ENCODE measurements around the gene EIF4EBP3. TPM values are rescaled to one million over a fixed set of nuclear protein-coding genes. Genes with fewer than 3 reads are reported as not detected.
A peak's percentile ranks its signal among the peaks of the same experiment; 100 is the strongest.

The EIF4EBP3 gene
- total RNA-seq, result 10 to 100 TPM; 27.2 to 32.9 TPM
- long read RNA-seq, transcript EIF4EBP3-201 (3 exons, 691 nt), result major isoform, 25 of 26 reads
- long read RNA-seq, partial matches to known transcripts, result 0 of 26 reads
- long read RNA-seq, other reads (novel, unspliced or antisense), result 1 of 26 reads

DNA sequence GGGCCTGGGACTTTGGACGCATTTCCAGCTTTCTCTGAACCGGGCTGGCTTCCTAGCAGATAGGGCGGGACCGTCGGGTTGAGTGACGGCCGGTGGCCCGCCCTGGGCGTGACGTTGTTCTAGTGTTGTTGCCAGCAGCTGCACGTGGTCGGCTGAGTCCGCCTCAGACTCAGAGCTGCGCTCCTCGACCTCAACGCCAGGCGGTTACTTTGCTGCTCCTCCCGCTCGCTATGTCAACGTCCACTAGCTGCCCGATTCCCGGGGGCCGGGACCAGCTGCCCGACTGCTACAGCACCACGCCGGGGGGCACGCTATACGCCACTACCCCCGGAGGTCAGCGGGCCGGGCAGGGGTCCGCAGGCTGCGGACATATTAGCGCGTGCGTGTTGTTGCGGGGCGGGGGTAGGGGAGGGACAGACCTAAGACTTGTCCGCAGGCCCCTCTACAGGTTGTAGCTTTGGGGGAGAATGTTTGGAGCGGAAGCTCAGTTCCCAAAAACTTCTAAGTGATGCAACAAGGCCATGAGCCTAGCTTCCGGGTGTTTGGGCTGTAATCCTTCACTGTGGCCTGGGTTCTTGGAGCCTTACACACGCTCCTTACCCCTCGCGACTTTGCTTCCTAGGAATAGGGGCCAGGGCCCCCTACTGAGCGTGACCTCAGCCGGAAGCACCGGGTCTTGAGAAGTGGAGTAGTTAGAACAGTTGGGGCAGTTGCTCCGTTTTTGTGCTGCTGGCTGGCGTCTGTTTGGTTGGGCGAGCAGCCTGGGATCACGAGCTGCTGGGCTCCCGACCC, at the start of gene EIF4EBP3:
Gene EIF4EBP3, plus strand, starts transcription at position 155 of the 792 bp plus-strand sequence. Its CDS starts 76 bp downstream, at position 231.
- intact Hi-C loops (cut with DNase I, micrococcal nuclease), result loop anchor here in 1 of 2 donors (5.0 kb wide), 1 partner anchor 95 kb away; no protein-coding TSS in a partner anchor
- DNase-seq, result peak; percentile 98

DNA sequence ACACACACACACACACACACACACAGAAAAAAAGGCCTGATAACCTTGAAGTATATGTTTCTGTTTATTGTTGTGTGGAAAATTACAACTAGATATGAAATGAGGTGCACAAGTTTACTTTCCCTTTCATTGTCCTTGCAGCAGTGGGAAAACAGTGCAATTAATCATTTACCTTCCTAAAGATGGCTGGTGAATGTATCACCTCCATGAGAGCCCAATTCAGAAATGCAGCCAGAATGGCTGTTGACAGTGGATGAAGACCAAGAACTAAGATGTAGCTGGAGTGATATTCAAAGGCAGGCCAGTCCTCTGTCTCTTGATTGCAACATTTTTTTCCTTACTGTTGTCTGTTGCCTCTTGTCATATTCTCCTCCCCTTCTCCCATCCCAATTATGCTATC, 49.6 kb upstream of the EIF4EBP3 start:
- intact Hi-C loops (cut with DNase I, micrococcal nuclease), result no loop called here
- ATAC-seq (peak; percentile 29), DNase-seq (no peak)

More for the DNA sequence above, at the start of gene EIF4EBP3:
- peak; percentile 84 for ATAC-seq

DNA sequence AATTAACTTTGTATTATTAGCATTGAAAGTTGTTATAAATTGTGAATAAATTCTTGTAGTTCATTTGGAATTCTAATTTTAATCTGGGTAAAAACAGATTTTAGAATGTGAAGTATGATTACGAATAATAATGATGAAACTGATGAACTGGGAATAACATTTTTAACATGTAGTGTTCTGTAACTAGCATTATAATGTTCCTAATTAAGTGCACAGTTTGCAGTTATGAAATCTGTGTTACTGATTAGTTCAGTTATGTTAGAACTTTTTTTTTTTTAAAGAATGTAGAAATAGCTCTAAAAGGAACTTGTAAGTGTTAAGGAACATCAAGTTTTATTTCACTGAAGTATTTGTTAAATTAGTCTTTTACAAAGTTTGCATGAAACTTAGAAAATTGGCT, 48.9 kb upstream of the EIF4EBP3 start:
- no peak for ATAC-seq

DNA sequence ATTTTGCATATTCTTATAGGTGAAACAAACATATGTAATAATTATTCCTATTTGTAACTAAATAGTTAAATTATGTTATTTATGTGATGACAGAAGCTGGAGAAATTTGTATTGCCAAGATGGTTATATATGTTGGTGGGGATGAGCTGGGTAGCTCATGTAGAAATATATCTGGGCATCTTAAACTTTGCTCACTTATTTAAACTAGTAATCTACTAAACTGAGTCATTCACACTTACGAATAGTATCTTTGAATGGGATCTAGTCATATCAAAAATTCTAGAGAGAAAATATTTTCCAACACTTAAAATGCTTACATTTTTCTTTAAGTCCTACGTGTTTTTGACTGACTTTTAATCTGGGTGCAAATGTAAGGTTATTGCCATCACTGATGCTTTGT, 44.6 kb upstream of the EIF4EBP3 start:
- no peak for ATAC-seq
- no peak for DNase-seq
- intact Hi-C loops (cut with DNase I, micrococcal nuclease), result no loop called here

More for the DNA sequence above, 48.9 kb upstream of the EIF4EBP3 start:
- DNase-seq, result no peak
- intact Hi-C loops (cut with DNase I, micrococcal nuclease), result no loop called here

DNA sequence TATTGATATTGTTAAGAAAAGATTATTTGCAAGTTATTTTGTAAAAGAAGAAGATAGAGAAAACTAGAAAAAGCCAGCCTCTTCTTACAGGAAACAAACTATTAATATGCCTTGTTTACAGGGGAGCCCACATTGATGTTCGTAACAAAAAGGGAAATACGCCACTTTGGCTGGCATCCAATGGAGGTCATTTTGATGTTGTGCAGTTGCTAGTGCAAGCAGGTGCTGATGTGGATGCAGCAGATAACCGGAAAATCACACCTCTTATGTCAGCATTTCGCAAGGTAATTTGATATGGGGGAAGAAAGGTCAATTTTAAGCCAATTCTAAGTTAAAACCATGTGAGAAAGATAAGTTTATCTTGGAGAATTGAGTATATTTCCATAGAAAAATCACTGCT, 37.6 kb upstream of the EIF4EBP3 start:
- intact Hi-C loops (cut with DNase I, micrococcal nuclease), result no loop called here
- ATAC-seq, result no peak
- no peak for DNase-seq

DNA sequence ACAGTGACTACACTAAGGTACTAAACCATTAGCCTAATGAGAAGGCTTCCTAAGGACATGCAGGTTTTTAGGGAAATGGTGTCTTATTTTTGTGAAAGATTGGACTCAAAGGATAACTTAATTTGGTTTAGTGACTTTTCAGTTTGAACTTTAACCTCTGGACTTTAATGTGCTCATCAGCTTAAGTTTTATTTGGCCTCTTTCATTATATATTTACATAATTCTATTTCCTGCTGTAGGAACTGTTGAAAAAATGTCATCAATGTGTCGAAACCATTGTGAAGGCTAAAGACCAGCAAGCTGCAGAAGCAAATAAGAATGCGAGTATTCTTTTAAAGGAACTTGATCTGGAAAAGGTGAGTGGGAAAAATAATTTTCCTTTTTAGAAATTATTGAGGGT, 34.3 kb upstream of the EIF4EBP3 start:
- intact Hi-C loops (cut with DNase I, micrococcal nuclease), result no loop called here
- DNase-seq, result no peak
- peak; percentile 64 for ATAC-seq

DNA sequence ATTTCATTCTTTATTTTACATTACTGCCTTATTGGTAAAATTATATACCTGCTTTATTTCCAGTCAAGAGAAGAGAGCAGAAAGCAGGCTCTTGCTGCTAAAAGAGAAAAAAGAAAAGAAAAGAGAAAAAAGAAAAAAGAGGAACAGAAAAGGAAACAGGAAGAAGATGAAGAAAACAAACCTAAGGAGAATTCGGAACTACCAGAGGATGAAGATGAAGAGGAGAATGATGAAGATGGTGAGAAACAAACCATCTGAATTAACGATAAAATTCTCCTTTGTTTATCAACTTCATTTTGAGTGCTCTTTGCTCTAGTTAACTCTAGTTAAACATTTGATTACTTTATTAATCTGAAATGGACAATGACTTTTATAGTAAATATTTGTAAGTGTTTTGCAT, 23.5 kb upstream of the EIF4EBP3 start:
- DNase-seq, result no peak
- intact Hi-C loops (cut with DNase I, micrococcal nuclease), result no loop called here
- no peak for ATAC-seq

DNA sequence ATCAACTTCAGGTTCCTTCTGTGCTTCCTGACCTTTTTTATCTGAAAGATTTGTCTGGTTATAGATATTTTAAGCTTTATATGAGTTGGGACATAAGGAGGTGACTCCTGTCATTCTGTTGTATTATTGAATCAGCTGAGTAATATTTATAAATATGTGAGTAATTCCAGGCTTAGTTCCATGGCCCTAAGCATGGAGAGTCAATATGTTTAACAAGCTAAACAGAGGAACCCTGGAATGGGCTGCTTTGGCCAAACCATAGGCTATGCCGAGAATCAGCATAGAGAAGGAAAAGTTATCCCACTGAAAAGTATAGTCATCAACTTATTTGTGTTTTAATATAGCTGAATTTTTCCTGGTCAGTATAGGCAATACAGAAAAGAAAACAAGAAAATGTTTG, 7.2 kb upstream of the EIF4EBP3 start:
- DNase-seq, result no peak
- intact Hi-C loops (cut with DNase I, micrococcal nuclease), result no loop called here
- ATAC-seq, result no peak

DNA sequence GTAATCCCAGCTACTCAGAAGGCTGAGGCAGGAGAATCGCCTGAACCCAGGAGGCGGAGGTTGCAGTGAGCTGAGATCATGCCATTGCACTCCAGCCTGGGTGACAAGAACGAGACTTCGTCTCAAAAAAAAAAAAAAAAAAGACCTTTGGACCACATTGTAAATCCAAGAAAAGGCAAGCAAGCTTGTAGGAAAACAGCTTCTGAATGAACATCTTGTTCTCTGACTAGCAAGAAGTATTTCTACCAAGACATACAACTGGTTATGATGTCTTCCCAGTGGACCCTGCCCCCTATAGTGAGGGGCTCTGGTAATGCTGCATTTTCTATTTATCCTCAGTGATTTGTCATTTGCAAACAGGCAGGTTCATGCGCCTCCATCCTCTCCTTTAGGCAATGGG, 4.5 kb upstream of the EIF4EBP3 start:
- intact Hi-C loops (cut with DNase I, micrococcal nuclease), result no loop called here
- no peak for DNase-seq
- ATAC-seq, result peak; percentile 8

DNA sequence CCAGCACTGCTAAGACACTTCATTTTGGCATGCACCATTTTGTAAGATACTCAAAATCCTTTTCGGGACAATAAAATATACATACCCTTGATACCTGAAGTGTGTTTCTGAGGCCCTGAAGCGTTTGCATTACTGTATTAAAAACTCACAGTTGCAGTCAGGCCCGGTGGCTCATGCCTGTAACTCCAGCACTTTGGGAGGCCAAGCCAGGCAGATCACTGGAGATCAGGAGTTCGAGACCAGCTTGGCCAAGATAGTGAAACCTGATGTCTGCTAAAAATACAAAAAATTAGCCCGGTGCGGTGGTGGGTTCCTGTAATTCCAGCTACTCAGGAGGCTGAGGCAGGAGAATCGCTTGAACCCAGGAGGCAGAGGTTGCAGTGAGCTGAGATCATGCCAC, 2.5 kb upstream of the EIF4EBP3 start:
- intact Hi-C loops (cut with DNase I, micrococcal nuclease), result loop anchor here in 1 of 2 donors (5.0 kb wide), 1 partner anchor 97 kb away; no protein-coding TSS in a partner anchor
- DNase-seq (no peak), ATAC-seq (no peak)

DNA sequence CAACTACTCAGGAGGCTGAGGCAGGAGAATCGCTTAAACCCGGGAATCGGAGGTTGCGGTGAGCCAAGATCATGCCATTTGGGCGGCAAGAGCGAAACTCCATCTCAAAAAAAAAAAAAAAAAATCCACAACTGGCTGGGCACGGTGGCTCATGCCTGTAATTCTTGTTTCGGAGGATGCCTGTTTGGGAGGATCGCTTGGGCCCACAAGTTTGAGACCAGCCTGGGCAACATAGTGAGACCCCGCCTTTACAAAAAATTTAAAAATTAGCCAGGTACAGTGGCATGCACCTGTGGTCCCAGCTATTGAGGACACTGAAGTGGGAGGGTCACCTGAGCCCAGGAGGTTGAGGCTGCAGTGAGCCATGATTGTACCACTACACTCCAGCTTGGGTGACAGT, 1.9 kb upstream of the EIF4EBP3 start:
- ATAC-seq (no peak), DNase-seq (no peak)
- intact Hi-C loops (cut with DNase I, micrococcal nuclease), result loop anchor here in 1 of 2 donors (5.0 kb wide), 1 partner anchor 97 kb away; no protein-coding TSS in a partner anchor

DNA sequence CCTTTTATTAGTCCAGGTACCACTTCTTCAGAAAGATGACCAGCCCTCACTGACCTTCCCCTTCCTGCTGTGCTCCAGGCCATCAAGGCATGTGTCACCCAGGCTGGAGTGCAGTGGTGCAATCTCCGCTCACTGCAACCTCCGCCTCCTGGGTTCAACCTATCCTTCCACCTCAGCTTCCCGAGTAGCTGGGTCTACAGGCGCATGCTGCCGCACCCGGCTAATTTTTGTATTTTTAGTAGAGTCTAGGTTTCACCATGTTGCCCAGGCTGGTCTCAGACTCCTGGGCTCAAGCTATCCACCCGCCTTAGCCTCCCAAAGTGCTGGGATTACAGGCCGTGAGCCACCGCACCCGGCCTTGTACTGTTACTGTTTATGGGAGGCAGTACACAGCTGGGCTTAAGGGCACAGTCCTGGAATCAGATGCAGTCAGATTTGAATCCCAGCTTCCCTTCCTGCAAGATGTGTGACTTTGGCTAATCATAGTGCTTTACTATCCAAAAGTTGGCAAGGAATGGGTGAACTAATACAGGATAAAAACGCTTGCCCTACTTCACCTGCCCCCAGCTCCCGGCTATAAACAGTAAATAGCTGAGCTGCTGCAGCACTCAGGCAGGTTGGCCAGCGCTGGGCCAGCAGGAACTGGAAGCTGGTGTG, 483 bp upstream of the EIF4EBP3 start:
- DNase-seq, result peak; percentile 42 to 70
- intact Hi-C loops (cut with DNase I, micrococcal nuclease), result loop anchor here in 1 of 2 donors (5.0 kb wide), 1 partner anchor 95 kb away; no protein-coding TSS in a partner anchor
- ATAC-seq, result peak; percentile 27

DNA sequence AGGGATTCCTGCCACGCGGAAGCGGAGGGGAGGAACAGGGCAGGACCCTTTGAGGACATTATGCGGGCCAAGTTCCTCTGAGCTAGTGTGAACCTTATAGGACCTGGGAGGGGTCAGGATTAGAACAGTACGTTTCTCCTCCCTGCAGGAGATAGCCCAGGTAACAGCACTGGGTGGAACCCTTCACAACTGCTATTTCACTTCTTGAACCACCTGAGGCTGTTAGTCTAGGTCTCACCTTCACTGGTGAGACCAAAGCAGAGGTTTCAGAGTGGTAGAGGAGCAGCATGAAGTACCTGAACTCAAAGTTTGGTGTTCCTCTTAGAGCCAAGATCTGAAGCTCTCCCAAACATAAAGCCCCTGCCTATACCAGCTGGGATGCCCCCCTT, 832 bp downstream of the EIF4EBP3 start:
- intact Hi-C loops (cut with DNase I, micrococcal nuclease), result loop anchor here in 1 of 2 donors (5.0 kb wide), 1 partner anchor 94 kb away; no protein-coding TSS in a partner anchor
- DNase-seq (peak in 1 of 2 donors; percentile 91), ATAC-seq (peak; percentile 71)

DNA sequence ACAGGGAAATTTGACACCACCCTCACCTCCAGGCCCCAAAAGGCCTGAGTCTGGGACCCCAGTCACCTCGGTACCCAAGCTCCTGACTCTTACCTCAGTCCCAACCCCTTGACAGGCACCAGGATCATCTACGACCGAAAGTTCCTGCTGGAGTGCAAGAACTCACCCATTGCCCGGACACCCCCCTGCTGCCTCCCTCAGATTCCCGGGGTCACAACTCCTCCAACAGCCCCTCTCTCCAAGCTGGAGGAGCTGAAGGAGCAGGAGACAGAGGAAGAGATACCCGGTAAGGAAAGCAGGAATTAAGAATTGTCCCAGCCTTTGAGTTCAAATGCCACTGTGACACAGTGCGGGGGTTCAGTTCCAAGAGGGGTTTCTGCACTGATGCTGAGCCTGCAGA, 1.3 kb downstream of the EIF4EBP3 start:
- intact Hi-C loops (cut with DNase I, micrococcal nuclease), result loop anchor here in 1 of 2 donors (5.0 kb wide), 1 partner anchor 94 kb away; no protein-coding TSS in a partner anchor
- ATAC-seq (no peak), DNase-seq (no peak)

DNA sequence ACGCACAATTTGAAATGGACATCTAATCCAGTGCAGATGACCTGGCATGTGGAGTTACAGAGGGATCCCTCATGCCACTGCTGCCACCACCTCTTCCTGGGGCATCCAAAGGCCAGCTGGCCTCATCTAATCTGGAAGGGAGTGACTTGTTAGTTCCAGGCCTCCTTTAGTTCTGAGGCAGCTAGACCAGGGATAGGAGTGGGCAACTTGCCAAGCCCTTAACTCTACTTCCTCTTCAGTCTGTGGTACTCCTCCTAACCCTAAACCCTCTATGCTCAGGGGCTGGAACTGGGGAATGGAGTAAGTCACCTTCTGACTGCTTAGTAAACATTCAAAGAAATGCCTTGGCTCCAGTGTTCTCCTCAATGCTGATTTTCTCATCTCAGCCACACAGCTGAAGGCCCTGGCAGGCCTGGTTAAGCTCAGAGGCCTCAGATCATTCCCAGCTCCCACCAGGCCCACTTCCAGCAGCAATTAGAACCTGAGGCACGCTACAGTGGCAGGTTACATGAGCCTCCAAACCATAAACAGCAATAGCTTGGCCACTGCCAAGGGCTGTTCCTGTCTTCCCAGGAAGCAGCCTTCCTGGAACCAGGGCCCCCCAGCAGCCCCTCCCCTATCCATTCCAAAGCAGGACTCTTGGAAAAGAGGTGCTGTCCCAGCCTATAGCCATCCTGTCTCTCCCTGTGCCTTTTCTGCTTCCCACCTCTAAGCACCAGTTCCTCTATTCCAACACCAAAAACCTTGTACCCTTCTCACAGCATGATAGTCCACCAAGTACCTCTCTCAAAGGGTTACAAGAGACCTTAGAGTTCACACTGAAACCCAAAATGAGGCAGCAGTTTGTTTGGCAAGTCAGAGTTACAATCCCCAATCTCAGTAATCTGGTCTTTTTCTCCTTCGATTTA, 2.0 kb downstream of the EIF4EBP3 start:
- ATAC-seq, result peak; percentile 14
- DNase-seq, result peak; percentile 69 to 85
- intact Hi-C loops (cut with DNase I, micrococcal nuclease), result loop anchor here in 1 of 2 donors (5.0 kb wide), 1 partner anchor 93 kb away; no protein-coding TSS in a partner anchor

DNA sequence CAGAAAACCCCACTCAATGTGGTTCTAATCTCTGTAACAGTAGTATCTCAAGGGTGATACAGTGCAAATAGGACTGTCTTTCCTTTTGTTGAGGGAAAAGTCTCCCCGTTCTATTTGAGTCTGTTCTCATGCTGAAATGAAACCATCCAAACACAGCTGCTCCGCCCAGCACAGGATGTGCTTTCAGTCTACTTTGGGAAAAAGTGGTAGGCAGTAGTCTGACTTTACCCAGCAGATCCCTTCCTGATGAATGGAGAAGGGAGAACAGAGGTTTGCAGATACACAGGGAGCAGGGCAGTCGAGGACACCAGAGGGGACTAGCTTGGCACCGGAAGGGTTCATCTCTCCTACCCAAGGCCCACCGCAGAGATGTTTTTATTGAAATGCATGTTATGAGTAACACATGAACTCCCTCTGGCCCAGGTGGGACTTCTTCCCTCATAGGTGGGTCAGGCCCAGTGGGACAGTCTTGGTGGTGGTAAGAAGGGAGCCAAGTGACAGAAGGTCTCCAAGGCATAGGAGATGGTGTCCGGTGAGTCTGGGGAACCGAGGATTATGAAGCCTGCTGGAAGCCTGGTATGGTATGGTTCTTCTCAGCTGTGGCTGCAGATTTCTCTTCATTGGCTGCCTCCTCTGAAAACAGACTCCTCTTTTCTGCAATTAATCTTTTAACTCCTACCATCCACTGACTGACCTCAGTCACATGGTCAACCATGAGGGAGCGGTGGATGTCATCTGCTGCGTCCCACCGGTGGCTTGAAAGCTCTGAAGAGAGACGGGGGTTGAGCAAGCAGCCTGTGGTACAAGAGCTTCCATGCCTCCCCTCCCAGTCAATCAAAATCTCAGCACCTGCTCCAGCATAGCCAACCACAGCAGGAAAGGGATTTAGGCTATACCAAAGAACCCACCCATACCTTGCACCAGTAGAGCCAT, 3.0 kb downstream of the EIF4EBP3 start:
- intact Hi-C loops (cut with DNase I, micrococcal nuclease), result no loop called here
- DNase-seq, result no peak
- ATAC-seq, result no peak

DNA sequence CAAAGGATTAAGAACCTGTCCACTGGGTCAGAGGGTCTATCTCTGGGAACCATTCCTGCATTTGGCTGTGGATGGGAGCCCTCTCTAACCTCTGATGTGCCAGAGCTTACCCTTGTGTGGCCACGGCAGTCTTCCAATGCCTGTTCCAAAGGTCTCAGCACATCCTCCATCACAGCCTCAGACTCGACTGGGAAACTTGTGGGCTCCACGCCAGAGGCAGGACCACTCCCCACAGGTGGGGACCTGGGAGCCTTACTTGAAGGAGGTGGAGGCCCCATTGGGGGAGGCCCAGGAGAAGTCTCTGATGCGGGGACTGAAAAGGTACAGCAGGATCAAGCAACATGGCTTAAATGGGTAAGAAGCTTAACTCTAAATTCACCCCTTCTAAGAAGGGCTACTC, 4.4 kb downstream of the EIF4EBP3 start:
- intact Hi-C loops (cut with DNase I, micrococcal nuclease), result no loop called here
- ATAC-seq, result no peak
- DNase-seq, result no peak

DNA sequence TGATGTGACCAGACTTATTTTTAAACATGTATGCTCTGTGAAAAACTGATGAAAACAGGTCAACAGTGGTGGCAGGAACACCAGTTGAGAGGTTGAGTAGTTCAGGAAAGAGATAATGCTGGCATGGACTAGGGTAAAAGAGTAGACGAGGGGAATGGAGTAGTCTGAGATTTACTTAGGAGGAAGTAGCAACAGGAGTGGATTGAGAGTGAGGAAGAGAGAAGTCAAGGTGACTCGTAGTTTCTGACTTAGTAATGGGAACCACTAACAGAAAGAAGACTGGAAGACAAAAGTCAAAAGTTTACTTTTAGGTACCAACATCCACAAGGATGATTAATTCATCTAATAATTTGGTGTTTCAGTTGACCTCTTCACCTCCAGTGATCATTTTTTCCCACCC, 6.2 kb downstream of the EIF4EBP3 start:
- intact Hi-C loops (cut with DNase I, micrococcal nuclease), result no loop called here
- DNase-seq (no peak), ATAC-seq (no peak)

Measured in left colon (tissue), 2 donors.